Type B pancreatic cell (in vitro differentiated cells): ENCODE measurements around the gene SMTNL2. TPM values are rescaled to one million over a fixed set of nuclear protein-coding genes. Genes with fewer than 3 reads are reported as not detected.
"Not testable (repeated sequence)": the region's sequence is repeated elsewhere in the genome, so short reads cannot be mapped to it uniquely, and the experiment has no call there.

Experiments
- DNase-seq: peaks from one replicate; pipeline ENCODE4 v3.0.0; 2021; ENCODE audit warnings: mixed read lengths; ENCODE audit not compliant: unreplicated experiment; ENCODE audit errors: extremely low spot score
- H3K27ac Mint-ChIP-seq: 2 replicates; pipeline ENCODE4 v1.8.0; 2021; ENCODE audit warnings: mild to moderate bottlenecking, mixed read lengths
- H3K27me3 Mint-ChIP-seq: 2 replicates; pipeline ENCODE4 v1.8.0; 2021; ENCODE audit warnings: mixed read lengths
- H3K36me3 Mint-ChIP-seq: 2 replicates; pipeline ENCODE4 v1.8.0; 2021; ENCODE audit warnings: mixed read lengths
- H3K4me1 Mint-ChIP-seq: one replicate; pipeline ENCODE4 v1.8.0; 2021; ENCODE audit warnings: mixed read lengths; ENCODE audit not compliant: unreplicated experiment
- H3K4me3 Mint-ChIP-seq: 2 replicates; pipeline ENCODE4 v1.8.0; 2021; ENCODE audit warnings: mild to moderate bottlenecking, mixed read lengths
- H3K9me3 Mint-ChIP-seq: 2 replicates; pipeline ENCODE4 v1.8.0; 2021; ENCODE audit warnings: mixed read lengths
- CTCF ChIP-seq: fragments of 200-600 bp; sonication (generic); conservative IDR thresholded peaks from 2 replicates; pipeline ENCODE4 v1.5.0; 2021; ENCODE audit warnings: antibody characterized with exemption, mild to moderate bottlenecking
- total RNA-seq: library from RNA; stranded (reverse); gene quantifications from 2 replicates; pipeline ENCODE4 v1.2.1, GENCODE V29; 2021; ENCODE audit warnings: low replicate concordance

The SMTNL2 gene
- total RNA-seq, 1 donor from 2014 or later: 25.5 TPM

- Mint-ChIP-seq H3K36me3 (no peaks in the 10 kb centered on the region), H3K27me3 (peaks cover 23% of the 10 kb centered on the region), H3K27ac (peak overlapping the region; percentile 15), H3K4me1 (peaks cover 39% of the 10 kb centered on the region), H3K9me3 (no peaks in the 10 kb centered on the region), H3K4me3 (peak overlapping the region; percentile 90)
- DNase-seq: no peak
- no peak for TF ChIP-seq CTCF
Measured at GRCh38 chr17:4586043-4586442, 1.7 kb downstream of the SMTNL2 start.

- no peaks in the 10 kb centered on the region for H3K9me3 Mint-ChIP-seq
Measured at GRCh38 chr17:4587195-4587594, 2.9 kb downstream of the SMTNL2 start.

GRCh38 chr17:4587803-4588202, 3.5 kb downstream of the SMTNL2 start:
- Mint-ChIP-seq H3K36me3 (no peaks in the 10 kb centered on the region), H3K27me3 (peaks cover 23% of the 10 kb centered on the region), H3K27ac (peak overlapping the region; percentile 55), H3K4me1 (peaks cover 38% of the 10 kb centered on the region), H3K4me3 (peak overlapping the region; percentile 54), H3K9me3 (no peaks in the 10 kb centered on the region)
- no peak for DNase-seq
- TF ChIP-seq CTCF: no peak

More at GRCh38 chr17:4587195-4587594, 2.9 kb downstream of the SMTNL2 start:
- Mint-ChIP-seq H3K4me3 (peak overlapping the region; percentile 20), H3K27ac (peak overlapping the region; percentile 55), H3K36me3 (no peaks in the 10 kb centered on the region), H3K4me1 (peaks cover 34% of the 10 kb centered on the region), H3K27me3 (peaks cover 23% of the 10 kb centered on the region)
- no peak for TF ChIP-seq CTCF
- no peak for DNase-seq

GRCh38 chr17:4588391-4588790, 4.1 kb downstream of the SMTNL2 start:
- Mint-ChIP-seq H3K9me3 (no peaks in the 10 kb centered on the region), H3K4me1 (peaks cover 34% of the 10 kb centered on the region), H3K4me3 (peak overlapping the region; percentile 54), H3K36me3 (no peaks in the 10 kb centered on the region), H3K27ac (peak overlapping the region; percentile 55), H3K27me3 (peaks cover 20% of the 10 kb centered on the region)
- no peak for DNase-seq
- no peak for TF ChIP-seq CTCF

- no peaks in the 10 kb centered on the region for H3K36me3 Mint-ChIP-seq
- H3K4me3 Mint-ChIP-seq: no peak overlapping the region
- H3K27ac Mint-ChIP-seq: no peak overlapping the region
- no peak for TF ChIP-seq CTCF
- H3K27me3 Mint-ChIP-seq: peaks cover 14% of the 10 kb centered on the region
- H3K9me3 Mint-ChIP-seq: no peaks in the 10 kb centered on the region
- DNase-seq: no peak
- peaks cover 32% of the 10 kb centered on the region for H3K4me1 Mint-ChIP-seq
Measured at GRCh38 chr17:4588898-4589625, 4.7 kb downstream of the SMTNL2 start.

GRCh38 chr17:4590042-4590441, 5.7 kb downstream of the SMTNL2 start:
- not testable (repeated sequence) for H3K36me3 Mint-ChIP-seq, H3K9me3 Mint-ChIP-seq, DNase-seq, H3K4me3 Mint-ChIP-seq
- Mint-ChIP-seq H3K27me3 (peaks cover 13% of the 10 kb centered on the region), H3K27ac (peak overlapping the region; percentile 80), H3K4me1 (peaks cover 36% of the 10 kb centered on the region)
